HepG2 (cell line): ENCODE data around the gene NINL. TPM values are rescaled to one million over a fixed set of nuclear protein-coding genes. Genes with fewer than 3 reads are reported as not detected.
A peak's percentile ranks its signal among the peaks of the same experiment; 100 is the strongest.

Source experiments
- AGO1 ChIP-seq: fragments of 200-400 bp; formaldehyde crosslinking; IDR thresholded peaks from 2 replicates; pipeline ENCODE4 v1.6.1; 2017; ENCODE audit warnings: mild to moderate bottlenecking, low read depth, low read length, moderate library complexity; ENCODE audit not compliant: poor library complexity, severe bottlenecking
- ARNT2 ChIP-seq: sonication (generic); formaldehyde crosslinking; IDR thresholded peaks from 2 replicates; pipeline ENCODE4 v1.8.0; 2022; ENCODE audit warnings: mild to moderate bottlenecking, low read depth, missing genetic modification reagents, moderate library complexity
- ELF3 ChIP-seq: IDR thresholded peaks from 2 replicates; pipeline ENCODE4 v1.6.1; 2016; ENCODE audit warnings: missing genetic modification reagents, missing compliant biosample characterization
- HDAC1 ChIP-seq: sonication (generic); formaldehyde crosslinking; IDR thresholded peaks from 2 replicates; pipeline ENCODE4 v1.5.1; 2020; ENCODE audit warnings: mild to moderate bottlenecking, missing genetic modification reagents
- NCOR1 ChIP-seq: fragments of 200-600 bp; sonication (generic); IDR thresholded peaks from 2 replicates; pipeline ENCODE4 v1.7.0; 2017; ENCODE audit warnings: antibody characterized with exemption, low read length, borderline replicate concordance
- RAD21 ChIP-seq: fragments of 450-650 bp; formaldehyde crosslinking; IDR thresholded peaks from 2 replicates; pipeline ENCODE4 v1.5.0; 2020; ENCODE audit warnings: mild to moderate bottlenecking
- RBM22 ChIP-seq: fragments of 200-400 bp; formaldehyde crosslinking; optimal IDR thresholded peaks from 2 replicates; pipeline ENCODE3; 2017; ENCODE audit warnings: mild to moderate bottlenecking, low read length, moderate library complexity
- TAF1 ChIP-seq: sonication (generic); formaldehyde crosslinking; IDR thresholded peaks from 2 replicates; pipeline ENCODE4 v1.4.0; 2020; ENCODE audit warnings: missing genetic modification reagents
- ZMYM4 ChIP-seq: sonication (generic); formaldehyde crosslinking; IDR thresholded peaks from 2 replicates; pipeline ENCODE4 v1.8.1; 2023; ENCODE audit warnings: mild to moderate bottlenecking, missing genetic modification reagents
- ZNF124 ChIP-seq: sonication (generic); formaldehyde crosslinking; IDR thresholded peaks from 2 replicates; pipeline ENCODE4 v1.4.0; 2020; ENCODE audit warnings: missing genetic modification reagents
- ZNF549 ChIP-seq: sonication (generic); formaldehyde crosslinking; IDR thresholded peaks from 2 replicates; pipeline ENCODE4 v1.5.0; 2020; ENCODE audit warnings: missing genetic modification reagents
- ZNF563 ChIP-seq: sonication (generic); formaldehyde crosslinking; IDR thresholded peaks from 2 replicates; pipeline ENCODE4 v1.8.0; 2022; ENCODE audit warnings: mild to moderate bottlenecking, moderate library complexity, missing genetic modification reagents
- polyA plus RNA-seq, 8 experiments: library from polyadenylated mRNA; depleted of rRNA in 3 of 8; stranded (reverse) in 7 of 8; unstranded in 1 of 8; fragments of >200 nt; fragmentation: Illumina TruSeq in 4 of 8; extraction: Trizol in 4 of 8; gene quantifications; 2 replicates each; pipeline versions ENCODE4 v1.2.1 to v1.2.3, GENCODE V29; 2011 to 2016; ENCODE audit warnings: low read depth in 4 of 8, missing spikeins in 1 of 8, mixed read lengths in 1 of 8; ENCODE audit not compliant: insufficient read depth in 1 of 8
- total RNA-seq, 5 experiments: library from RNA; depleted of rRNA; stranded (reverse); fragments of >200 nt; fragmentation: Illumina TruSeq; extraction: Trizol; gene quantifications; 2 replicates each; pipeline ENCODE4 v1.2.3, GENCODE V29; 2016; ENCODE audit warnings: low read depth in 1 of 5
- TF ChIP-seq, protein P1 (sequence below), 2 experiments: sonication (generic) in 1 of 2; formaldehyde crosslinking in 1 of 2; IDR thresholded peaks; 2 replicates each; pipeline versions ENCODE4 v1.4.0 to v1.6.1; 2018 to 2020; ENCODE audit warnings: missing genetic modification reagents in 2 of 2, borderline replicate concordance in 1 of 2, low read depth in 1 of 2, mild to moderate bottlenecking in 1 of 2, missing biosample characterization in 1 of 2
- TF ChIP-seq, protein P2 (sequence below): sonication (generic); formaldehyde crosslinking; IDR thresholded peaks from 2 replicates; pipeline ENCODE4 v1.5.1; 2020; ENCODE audit warnings: mild to moderate bottlenecking, missing genetic modification reagents
- TF ChIP-seq, protein P3 (sequence below): sonication (generic); formaldehyde crosslinking; IDR thresholded peaks from 2 replicates; pipeline ENCODE4 v1.4.0; 2020; ENCODE audit warnings: missing genetic modification reagents
- TF ChIP-seq, protein P4 (sequence below): IDR thresholded peaks from 2 replicates; pipeline ENCODE4 v1.6.1; 2012; ENCODE audit warnings: inconsistent platforms
- TF ChIP-seq, protein P5 (sequence below): sonication (generic); formaldehyde crosslinking; IDR thresholded peaks from 2 replicates; pipeline ENCODE4 v1.5.0; 2020; ENCODE audit warnings: mild to moderate bottlenecking, missing genetic modification reagents, moderate library complexity
- TF ChIP-seq, protein P6 (sequence below): sonication (generic); formaldehyde crosslinking; IDR thresholded peaks from 2 replicates; pipeline ENCODE4 v1.8.0; 2022; ENCODE audit warnings: mild to moderate bottlenecking, missing genetic modification reagents, borderline replicate concordance
- TF ChIP-seq, protein P7 (sequence below): sonication (generic); formaldehyde crosslinking; IDR thresholded peaks from 2 replicates; pipeline ENCODE4 v1.8.1; 2023; ENCODE audit warnings: missing genetic modification reagents, mild to moderate bottlenecking, borderline replicate concordance

Gene NINL
- total and polyA plus RNA-seq, 2 of the 13 experiments (the other 11 are each of a cell fraction or from before 2014, with no cell fraction given), result 32.3 to 34.3 TPM

DNA sequence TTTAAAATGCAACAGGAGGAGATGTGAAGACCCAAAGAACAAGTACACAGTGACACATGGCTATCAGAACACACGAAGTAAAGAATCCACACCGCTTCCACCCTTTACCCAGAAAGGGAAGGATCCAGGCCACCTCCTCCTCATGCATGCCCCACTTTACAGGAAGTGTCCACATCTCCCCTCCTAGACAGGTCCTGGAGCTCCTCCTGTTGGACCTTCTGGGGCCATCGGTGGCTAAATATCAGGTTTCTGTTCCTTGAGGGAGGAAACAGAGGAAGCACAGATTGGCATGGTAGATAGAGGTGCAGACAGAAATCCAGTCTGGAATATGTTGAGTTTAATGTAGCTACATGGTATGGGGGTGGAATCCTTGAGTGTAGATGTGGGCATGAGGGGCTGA, 10.9 kb downstream of the NINL start (continued):
- peak; percentile 59; the same call in 1 of the 2 replicates for TF ChIP-seq RAD21 (CRISPR knock-in tag)
- TF ChIP-seq, protein P1, sequence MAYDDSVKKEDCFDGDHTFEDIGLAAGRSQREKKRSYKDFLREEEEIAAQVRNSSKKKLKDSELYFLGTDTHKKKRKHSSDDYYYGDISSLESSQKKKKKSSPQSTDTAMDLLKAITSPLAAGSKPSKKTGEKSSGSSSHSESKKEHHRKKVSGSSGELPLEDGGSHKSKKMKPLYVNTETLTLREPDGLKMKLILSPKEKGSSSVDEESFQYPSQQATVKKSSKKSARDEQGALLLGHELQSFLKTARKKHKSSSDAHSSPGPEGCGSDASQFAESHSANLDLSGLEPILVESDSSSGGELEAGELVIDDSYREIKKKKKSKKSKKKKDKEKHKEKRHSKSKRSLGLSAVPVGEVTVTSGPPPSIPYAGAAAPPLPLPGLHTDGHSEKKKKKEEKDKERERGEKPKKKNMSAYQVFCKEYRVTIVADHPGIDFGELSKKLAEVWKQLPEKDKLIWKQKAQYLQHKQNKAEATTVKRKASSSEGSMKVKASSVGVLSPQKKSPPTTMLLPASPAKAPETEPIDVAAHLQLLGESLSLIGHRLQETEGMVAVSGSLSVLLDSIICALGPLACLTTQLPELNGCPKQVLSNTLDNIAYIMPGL (CRISPR knock-in tag; IDR thresholded peaks at IDR 0.05; ENCODE audit: borderline replicate concordance in 1 of 2, low read depth in 1 of 2), result peak in 1 of 2 experiments; percentile 23; a peak in 1 of 4 replicates
- no peak for TF ChIP-seq NCOR1
- TF ChIP-seq, protein P2, sequence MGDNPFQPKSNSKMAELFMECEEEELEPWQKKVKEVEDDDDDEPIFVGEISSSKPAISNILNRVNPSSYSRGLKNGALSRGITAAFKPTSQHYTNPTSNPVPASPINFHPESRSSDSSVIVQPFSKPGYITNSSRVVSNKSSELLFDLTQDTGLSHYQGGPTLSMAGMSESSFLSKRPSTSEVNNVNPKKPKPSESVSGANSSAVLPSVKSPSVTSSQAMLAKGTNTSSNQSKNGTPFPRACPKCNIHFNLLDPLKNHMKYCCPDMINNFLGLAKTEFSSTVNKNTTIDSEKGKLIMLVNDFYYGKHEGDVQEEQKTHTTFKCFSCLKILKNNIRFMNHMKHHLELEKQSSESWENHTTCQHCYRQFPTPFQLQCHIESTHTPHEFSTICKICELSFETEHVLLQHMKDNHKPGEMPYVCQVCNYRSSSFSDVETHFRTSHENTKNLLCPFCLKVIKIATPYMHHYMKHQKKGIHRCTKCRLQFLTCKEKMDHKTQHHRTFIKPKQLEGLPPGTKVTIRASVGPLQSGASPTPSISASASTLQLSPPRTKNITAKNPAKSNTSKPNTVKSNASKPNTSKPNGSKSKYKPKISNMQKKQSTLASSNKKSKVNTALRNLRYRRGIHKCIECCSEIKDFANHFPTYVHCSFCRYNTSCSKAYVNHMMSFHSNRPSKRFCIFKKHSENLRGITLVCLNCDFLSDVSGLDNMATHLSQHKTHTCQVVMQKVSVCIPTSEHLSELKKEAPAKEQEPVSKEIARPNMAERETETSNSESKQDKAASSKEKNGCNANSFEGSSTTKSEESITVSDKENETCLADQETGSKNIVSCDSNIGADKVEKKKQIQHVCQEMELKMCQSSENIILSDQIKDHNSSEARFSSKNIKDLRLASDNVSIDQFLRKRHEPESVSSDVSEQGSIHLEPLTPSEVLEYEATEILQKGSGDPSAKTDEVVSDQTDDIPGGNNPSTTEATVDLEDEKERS (CRISPR knock-in tag), result no peak
- no peak for TF ChIP-seq ZNF124
- TF ChIP-seq, protein P3, sequence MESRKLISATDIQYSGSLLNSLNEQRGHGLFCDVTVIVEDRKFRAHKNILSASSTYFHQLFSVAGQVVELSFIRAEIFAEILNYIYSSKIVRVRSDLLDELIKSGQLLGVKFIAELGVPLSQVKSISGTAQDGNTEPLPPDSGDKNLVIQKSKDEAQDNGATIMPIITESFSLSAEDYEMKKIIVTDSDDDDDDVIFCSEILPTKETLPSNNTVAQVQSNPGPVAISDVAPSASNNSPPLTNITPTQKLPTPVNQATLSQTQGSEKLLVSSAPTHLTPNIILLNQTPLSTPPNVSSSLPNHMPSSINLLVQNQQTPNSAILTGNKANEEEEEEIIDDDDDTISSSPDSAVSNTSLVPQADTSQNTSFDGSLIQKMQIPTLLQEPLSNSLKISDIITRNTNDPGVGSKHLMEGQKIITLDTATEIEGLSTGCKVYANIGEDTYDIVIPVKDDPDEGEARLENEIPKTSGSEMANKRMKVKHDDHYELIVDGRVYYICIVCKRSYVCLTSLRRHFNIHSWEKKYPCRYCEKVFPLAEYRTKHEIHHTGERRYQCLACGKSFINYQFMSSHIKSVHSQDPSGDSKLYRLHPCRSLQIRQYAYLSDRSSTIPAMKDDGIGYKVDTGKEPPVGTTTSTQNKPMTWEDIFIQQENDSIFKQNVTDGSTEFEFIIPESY, result 0 out of 2 replicates have a peak, but pooled peaks have one; percentile 15
- TF ChIP-seq, protein P4, sequence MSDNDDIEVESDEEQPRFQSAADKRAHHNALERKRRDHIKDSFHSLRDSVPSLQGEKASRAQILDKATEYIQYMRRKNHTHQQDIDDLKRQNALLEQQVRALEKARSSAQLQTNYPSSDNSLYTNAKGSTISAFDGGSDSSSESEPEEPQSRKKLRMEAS, result 0 out of 2 replicates have a peak, but pooled peaks have one; percentile 15
- TF ChIP-seq ARNT2 (CRISPR knock-in tag), result no peak
- TF ChIP-seq, protein P5, sequence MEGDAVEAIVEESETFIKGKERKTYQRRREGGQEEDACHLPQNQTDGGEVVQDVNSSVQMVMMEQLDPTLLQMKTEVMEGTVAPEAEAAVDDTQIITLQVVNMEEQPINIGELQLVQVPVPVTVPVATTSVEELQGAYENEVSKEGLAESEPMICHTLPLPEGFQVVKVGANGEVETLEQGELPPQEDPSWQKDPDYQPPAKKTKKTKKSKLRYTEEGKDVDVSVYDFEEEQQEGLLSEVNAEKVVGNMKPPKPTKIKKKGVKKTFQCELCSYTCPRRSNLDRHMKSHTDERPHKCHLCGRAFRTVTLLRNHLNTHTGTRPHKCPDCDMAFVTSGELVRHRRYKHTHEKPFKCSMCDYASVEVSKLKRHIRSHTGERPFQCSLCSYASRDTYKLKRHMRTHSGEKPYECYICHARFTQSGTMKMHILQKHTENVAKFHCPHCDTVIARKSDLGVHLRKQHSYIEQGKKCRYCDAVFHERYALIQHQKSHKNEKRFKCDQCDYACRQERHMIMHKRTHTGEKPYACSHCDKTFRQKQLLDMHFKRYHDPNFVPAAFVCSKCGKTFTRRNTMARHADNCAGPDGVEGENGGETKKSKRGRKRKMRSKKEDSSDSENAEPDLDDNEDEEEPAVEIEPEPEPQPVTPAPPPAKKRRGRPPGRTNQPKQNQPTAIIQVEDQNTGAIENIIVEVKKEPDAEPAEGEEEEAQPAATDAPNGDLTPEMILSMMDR (CRISPR knock-in tag), result peak; percentile 80
- TF ChIP-seq, protein P6, sequence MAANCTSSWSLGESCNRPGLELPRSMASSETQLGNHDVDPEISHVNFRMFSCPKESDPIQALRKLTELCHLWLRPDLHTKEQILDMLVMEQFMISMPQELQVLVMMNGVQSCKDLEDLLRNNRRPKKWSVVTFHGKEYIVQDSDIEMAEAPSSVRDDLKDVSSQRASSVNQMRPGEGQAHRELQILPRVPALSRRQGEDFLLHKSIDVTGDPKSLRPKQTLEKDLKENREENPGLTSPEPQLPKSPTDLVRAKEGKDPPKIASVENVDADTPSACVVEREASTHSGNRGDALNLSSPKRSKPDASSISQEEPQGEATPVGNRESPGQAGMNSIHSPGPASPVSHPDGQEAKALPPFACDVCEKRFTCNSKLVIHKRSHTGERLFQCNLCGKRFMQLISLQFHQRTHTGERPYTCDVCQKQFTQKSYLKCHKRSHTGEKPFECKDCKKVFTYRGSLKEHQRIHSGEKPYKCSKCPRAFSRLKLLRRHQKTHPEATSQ (CRISPR knock-in tag), result 0 out of 2 replicates have a peak, but pooled peaks have one; percentile 32
- TF ChIP-seq ZNF549 (CRISPR knock-in tag), result no peak
- TF ChIP-seq, protein P7, sequence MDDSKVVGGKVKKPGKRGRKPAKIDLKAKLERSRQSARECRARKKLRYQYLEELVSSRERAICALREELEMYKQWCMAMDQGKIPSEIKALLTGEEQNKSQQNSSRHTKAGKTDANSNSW (CRISPR knock-in tag), result no peak
- no peak for TF ChIP-seq HDAC1 (CRISPR knock-in tag)
- TF ChIP-seq ZNF563 (CRISPR knock-in tag), result no peak
- 0 out of 2 replicates have a peak, but pooled peaks have one; percentile 29 for TF ChIP-seq ZMYM4 (CRISPR knock-in tag)
- TF ChIP-seq TAF1 (CRISPR knock-in tag), result no peak
- peak; percentile 28 for TF ChIP-seq RBM22
- TF ChIP-seq ELF3, result peak; percentile 54; the same call in 1 of the 2 replicates
- TF ChIP-seq AGO1, result no peak
